GM13976 (cell line): ENCODE results near the gene CTNNAL1.
"Not testable (repeated sequence)": the region's sequence is repeated elsewhere in the genome, so short reads cannot be mapped to it uniquely, and the experiment has no call there.

Experiments used
- DNase-seq: peaks from one replicate; pipeline ENCODE4 v3.0.0; 2012; ENCODE audit warnings: low spot score
- in situ Hi-C: fragments of 300-500 bp; cut with MboI; formaldehyde crosslinking; loops from one replicate; pipeline ENCODE4 v1.12.0; 2022; ENCODE audit warnings: low sequenced_read_pairs, mixed read lengths, inconsistent platforms; ENCODE audit not compliant: unreplicated experiment
- TF ChIP-seq, protein P1 (sequence below): IDR thresholded peaks from 2 replicates; pipeline ENCODE4 v1.5.1; 2012; ENCODE audit warnings: borderline replicate concordance, mild to moderate bottlenecking; ENCODE audit not compliant: insufficient read depth; ENCODE audit errors: extremely low read depth, missing control alignments, control extremely low read depth

CTNNAL1 gene

DNA sequence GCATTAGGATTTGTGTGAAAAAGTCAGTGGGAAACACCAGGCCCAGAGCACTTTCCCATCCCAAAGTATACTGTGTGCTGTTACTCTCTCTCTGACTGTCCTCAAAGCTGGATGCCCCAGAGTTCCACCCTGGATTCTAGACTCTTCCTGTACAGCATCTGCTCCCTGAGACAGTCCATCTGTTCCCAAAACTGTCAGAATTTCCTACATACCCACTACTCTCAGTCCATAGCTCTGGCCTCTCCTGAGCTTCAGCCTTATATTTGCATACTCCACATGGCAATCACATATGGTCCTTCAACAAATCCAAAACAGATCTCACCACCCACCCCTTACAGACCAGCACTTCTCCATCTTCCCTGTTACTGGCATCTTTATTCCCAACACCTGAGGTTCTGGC, 88.8 kb downstream of the CTNNAL1 start:
- in situ Hi-C loops, result no loop called here
- TF ChIP-seq, protein P1, sequence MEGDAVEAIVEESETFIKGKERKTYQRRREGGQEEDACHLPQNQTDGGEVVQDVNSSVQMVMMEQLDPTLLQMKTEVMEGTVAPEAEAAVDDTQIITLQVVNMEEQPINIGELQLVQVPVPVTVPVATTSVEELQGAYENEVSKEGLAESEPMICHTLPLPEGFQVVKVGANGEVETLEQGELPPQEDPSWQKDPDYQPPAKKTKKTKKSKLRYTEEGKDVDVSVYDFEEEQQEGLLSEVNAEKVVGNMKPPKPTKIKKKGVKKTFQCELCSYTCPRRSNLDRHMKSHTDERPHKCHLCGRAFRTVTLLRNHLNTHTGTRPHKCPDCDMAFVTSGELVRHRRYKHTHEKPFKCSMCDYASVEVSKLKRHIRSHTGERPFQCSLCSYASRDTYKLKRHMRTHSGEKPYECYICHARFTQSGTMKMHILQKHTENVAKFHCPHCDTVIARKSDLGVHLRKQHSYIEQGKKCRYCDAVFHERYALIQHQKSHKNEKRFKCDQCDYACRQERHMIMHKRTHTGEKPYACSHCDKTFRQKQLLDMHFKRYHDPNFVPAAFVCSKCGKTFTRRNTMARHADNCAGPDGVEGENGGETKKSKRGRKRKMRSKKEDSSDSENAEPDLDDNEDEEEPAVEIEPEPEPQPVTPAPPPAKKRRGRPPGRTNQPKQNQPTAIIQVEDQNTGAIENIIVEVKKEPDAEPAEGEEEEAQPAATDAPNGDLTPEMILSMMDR, result no peak
- no peak for DNase-seq

DNA sequence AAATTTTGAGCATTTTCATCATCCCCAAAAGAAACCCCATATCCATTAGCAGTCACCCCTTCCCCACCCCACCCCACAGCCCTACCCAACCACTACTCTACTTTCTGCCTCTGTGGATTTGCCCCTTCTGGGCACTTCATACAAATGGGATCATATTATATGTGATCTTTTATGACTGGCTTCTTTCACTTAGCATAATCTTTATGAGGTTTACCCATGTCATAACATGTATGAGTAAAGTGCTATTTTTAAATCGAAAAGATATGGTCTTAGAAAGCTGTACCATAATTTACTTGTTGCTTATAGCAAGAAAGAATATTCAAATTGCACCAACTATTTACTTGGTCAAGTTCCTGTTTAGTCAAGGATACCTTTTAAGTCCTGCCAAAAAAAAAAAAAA, 92.1 kb downstream of the CTNNAL1 start:
- DNase-seq, result no peak
- in situ Hi-C loops, result no loop called here
- TF ChIP-seq, protein P1, result no peak

DNA sequence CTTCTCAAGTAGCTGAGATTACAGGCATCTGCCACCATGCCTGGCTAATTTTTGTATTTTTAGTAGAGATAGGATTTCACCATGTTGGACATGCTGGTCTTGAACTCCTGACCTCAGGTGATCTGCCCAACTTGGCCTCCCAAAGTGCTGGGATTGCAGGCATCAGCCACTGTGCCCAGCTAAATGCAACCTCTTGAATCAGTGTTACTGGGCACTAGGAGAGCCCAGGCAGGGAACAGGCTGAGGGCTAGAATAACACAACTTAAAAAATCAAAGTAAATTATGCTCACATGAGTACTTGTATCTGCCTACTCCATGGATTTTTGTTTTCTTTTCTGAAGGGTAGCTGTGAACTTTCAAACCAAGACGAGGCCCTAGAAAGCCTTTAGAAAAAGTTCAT, 92.9 kb downstream of the CTNNAL1 start:
- DNase-seq, in situ Hi-C loops: not testable (repeated sequence)

DNA sequence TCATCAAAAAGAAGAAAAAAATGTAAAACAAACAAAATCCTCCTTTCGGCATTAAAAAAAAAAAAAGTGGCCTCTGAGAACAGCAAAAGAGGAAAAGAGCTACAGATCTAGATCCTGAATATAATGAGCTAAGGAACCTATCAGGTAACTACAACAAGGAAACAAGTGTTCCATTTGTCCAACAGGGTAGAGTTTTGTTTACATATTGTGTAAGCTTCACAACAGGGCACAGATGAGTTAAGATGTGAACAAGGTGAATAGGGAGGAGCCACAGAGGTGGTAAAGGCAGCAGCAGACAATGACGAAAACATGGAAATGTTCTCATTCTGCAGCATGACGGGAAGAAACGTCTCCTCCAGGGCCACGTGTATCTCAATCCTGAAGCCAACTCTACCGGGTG, 93.8 kb downstream of the CTNNAL1 start:
- in situ Hi-C loops, result no loop called here
- no peak for DNase-seq

GRCh38 chr9:108913391-108913790, 99.9 kb downstream of the CTNNAL1 start:
- TF ChIP-seq, protein P1, result no peak
- DNase-seq, result no peak
- in situ Hi-C loops, result no loop called here

More for the DNA sequence above, 93.8 kb downstream of the CTNNAL1 start:
- TF ChIP-seq, protein P1, result no peak

DNA sequence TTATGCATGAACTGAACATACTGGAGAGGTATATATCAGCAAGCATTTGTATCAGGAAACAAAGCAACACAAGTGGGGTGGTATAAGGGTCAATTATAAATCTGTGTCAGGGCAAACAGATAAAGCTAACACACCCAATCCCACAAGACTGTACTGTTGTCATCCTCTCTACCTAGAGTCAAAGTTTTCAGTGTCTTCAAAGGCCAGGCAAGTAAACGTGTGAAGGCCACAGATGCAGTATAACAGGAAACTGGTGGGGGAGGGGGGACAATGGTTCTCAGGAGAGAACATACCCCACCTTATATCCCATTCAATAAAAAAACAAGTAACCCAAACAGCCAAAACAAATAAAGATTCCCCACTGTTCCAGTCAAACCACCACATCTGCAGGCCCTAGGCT, 101.5 kb downstream of the CTNNAL1 start:
- TF ChIP-seq, protein P1, result no peak
- no peak for DNase-seq
- in situ Hi-C loops, result no loop called here

DNA sequence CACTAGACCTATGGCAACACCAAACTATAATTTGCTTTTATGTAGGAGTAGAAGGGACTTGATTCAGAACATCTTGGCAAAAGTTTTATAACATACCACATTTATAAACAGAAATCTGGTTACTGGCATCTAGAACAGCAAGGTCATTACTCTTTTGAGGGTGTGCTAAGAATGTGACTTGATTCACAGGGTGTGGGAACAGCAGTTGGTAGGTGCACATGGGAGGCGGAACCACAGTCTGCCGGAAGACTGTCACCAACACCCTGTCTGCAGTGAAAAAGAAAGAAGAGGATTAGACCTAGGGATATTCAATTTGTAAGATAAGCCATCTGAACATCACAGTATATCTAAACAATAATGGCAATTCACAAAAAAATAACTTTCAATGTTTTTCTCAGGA, 102.4 kb downstream of the CTNNAL1 start:
- TF ChIP-seq, protein P1, result no peak
- DNase-seq, result no peak
- in situ Hi-C loops, result no loop called here

- in situ Hi-C loops, result no loop called here
- DNase-seq, result no peak
These were observed 102.9 kb downstream of the CTNNAL1 start for GRCh38 chr9:108910402-108910801.

More at GRCh38 chr9:108910402-108910801, 102.9 kb downstream of the CTNNAL1 start:
- TF ChIP-seq, protein P1, result no peak
